Dedifferentiated amniotic fluid mesenchymal stem cell (primary cell): Measurements from ENCODE around the gene ROBO1.
A peak's percentile ranks its signal among the peaks of the same experiment; 100 is the strongest.
"Not testable (repeated sequence)": the region's sequence is repeated elsewhere in the genome, so short reads cannot be mapped to it uniquely, and the experiment has no call there.

Source experiments
- DNase-seq: peaks from one replicate; pipeline ENCODE4 v3.0.0-alpha.2; 2016; ENCODE audit errors: extremely low spot score

The ROBO1 gene

GRCh38 chr3:79314544-79314943 is 453.3 kb downstream of the ROBO1 start:
- no peak for DNase-seq

DNA sequence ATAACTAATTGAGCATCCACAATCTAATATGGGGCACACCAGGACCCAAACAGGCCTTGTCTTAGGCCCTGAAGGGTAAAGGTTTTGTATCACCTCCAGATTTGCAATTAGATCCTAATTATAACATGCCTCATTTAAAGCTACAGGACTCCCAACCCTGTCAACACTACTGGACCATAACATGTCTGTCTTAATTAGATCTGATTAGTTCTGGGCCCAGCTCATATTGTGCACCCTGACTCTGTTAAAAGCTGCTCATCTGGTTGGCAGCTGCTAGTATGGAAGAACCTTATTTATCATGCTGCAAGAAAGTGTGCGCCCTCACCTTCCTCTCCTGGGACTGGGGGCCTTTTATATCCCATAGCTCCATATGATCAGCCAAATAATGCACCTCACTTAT is 457.8 kb downstream of the ROBO1 start:
- DNase-seq, result no peak

GRCh38 chr3:79306934-79307570 is 460.7 kb downstream of the ROBO1 start:
- DNase-seq, result no peak

DNA sequence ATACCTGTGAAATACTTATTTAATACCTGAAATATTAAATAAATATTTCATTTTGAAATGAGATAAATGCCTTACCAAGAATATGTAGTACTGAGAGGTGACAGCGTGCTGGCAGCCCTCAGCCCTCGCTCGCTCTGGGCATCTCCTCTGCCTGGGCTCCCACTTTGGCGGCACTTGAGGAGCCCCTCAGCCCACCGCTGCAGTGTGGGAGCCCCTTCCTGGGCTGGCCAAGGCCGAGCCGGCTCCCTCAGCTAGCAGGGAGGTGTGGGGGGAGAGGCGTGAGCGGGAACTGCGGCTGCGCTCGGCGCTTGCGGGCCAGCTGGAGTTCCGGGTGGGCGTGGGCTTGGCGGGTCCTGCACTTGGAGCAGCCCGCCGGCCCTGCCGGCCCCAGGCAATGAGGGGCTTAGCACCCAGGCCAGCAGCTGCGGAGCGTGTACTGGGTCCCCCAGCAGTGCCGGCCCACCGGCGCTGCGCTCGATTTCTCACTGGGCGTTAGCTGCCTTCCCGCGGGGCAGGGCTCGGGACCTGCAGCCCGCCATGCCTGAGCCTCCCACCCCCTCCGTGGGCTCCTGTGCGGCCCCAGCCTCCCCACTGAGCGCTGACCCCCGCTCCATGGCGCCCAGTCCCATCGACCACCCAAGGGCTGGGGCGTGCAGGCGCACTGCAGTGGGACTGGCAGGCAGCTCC is 467.7 kb downstream of the ROBO1 start:
- DNase-seq, result not testable (repeated sequence)

- DNase-seq, result peak; percentile 93
These were observed 470.4 kb downstream of the ROBO1 start for GRCh38 chr3:79297245-79297960.

DNA sequence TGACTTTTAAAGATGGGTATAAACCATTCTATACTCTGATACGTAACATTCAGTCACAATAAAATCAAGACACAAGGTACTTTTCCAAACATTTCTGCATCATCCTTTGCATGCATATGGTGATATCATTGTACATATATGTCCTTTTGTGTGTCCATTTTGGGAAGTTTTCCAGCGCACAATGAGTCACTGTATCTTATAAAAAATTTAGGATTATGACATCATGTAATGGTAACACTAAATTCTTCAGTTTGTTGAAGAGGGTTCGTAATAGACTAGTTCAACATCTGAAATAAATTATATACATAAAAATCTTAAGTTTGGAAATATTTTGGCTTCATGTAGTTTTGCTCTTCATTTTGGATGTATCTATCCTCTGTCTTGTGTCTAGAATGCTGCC is 480.9 kb downstream of the ROBO1 start:
- DNase-seq, result no peak

DNA sequence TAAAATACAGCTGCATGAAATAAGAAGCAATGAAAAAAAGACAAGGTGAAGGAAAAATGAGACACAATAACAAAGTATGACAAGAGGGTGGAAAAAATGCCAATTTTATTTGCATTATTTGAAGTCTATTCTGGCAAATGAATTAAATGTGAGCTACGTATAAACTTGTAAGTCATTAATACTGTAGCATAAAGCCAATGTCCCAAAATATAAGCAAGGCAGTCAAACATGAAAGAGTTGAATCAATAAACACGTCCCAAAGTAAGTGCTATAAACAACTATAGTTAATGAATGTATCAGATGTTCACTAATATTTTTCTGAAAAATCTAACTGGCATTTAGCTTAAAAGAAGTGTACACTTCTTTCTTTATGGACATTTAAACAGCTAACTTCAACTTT is 481.9 kb downstream of the ROBO1 start:
- no peak for DNase-seq

DNA sequence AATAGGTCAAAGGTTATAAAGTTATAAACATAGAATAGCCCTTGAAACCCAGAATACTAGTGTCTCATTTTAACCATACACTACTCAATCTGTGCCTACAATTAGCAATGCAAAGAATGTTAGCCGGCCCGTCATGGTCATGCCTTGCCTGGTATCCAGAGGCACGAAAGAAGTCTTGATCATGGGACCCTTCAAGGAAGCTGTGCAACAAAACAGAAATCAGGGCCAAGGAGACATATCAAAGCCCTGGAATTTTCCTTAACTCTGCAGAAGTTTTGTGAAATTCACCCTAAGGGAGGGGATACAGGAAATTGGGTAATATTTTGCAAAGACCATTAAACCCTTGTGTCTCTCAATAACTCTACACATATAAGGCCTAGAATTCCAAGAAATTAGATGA is 482.4 kb downstream of the ROBO1 start:
- no peak for DNase-seq

GRCh38 chr3:79284781-79285180 is 483.0 kb downstream of the ROBO1 start:
- DNase-seq, result no peak

DNA sequence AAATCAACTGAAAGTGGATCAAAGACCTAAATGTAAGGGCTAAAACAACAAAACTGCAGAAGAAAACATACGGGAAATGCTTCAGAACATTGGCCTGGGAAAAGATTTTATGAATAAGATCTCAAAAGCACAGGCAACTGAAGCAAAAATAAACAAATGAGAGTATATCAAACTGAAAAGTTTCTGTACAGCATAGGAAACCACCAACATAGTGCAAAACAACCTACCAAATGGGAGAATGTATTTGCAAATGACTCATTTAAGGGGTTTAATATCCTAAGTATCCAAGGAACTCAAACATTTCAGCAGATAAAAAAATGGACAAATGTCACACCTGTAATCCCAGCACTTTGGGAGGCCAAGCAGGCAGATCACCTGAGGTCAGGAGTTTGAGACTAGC is 489.1 kb downstream of the ROBO1 start:
- no peak for DNase-seq

DNA sequence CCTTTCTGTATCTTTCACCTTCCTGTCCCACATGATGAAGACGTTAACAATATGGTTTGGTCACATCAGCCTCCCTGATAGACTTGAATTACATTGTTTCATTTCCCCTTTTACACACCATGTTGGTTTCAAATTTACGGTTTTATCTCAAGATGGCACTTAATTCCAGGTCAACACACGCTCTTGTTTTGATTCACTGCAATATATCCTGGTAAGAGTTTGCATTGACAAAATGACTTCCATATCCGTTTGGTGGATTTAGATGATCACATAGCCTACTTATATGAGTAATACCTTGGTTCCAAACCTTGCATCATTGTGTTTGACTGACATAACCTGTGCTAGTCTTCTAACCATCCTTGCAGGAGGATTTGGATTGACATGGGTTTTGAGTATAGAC is 499.4 kb downstream of the ROBO1 start:
- DNase-seq, result no peak

- no peak for DNase-seq
These were observed 502.9 kb downstream of the ROBO1 start for GRCh38 chr3:79264892-79265291.

GRCh38 chr3:79263423-79263822 is 504.4 kb downstream of the ROBO1 start:
- DNase-seq, result no peak

GRCh38 chr3:79258479-79258878 is 509.3 kb downstream of the ROBO1 start:
- no peak for DNase-seq

DNA sequence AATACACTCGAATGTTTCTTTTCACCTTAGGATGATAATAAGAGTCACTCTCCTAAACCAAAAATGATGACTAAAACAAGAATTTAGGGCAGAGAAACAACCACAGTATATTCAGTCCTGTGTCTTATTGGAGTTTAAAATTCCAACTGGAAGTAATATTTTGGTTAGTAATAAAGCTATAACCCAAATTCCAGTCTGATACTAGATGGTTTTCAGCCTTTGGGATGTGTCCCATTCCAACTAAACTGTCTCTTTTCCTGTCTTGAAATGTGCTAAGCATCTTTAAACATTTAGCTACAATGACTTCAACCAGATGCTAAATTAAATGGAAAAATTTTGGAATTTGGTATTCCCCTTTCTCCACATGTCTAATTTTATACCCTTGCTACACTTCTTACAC is 510.0 kb downstream of the ROBO1 start:
- DNase-seq, result no peak

DNA sequence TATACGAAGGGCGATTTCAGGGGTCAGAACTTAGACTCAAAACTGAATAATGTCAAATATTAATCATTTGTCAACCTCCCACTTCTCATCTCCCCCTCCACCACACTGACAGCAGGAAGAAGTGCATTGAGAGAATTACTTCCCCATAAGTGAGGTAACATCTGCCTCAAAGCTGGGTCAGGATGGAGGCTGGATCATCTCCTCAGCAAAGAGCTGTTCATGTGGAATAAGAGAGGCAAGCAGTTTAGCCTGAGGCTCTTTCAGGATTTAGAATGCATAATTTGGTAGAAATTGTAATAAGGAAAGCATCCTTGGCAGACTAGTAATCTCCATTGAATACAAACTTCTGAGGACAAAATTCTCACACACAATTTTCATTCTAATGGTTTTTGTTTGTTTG is 512.1 kb downstream of the ROBO1 start:
- DNase-seq, result no peak

DNA sequence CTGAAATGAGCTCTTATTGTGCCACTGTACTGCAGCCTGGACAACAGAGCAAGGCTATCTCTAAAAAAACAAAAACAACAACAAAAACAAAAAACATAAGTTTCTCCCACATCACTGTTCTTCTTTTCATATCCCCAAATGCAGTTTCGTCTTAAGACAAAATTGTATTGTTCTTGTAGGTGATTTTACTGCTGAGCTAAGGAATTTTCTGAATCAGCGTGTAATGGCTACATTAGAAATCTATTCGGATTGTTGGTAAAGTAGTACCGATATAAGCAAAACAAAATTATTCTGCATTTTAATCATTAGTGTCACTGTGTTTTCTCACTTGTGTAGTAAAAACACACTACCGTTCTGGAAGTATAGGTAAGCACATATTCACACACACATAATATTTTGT is 512.5 kb downstream of the ROBO1 start:
- no peak for DNase-seq

DNA sequence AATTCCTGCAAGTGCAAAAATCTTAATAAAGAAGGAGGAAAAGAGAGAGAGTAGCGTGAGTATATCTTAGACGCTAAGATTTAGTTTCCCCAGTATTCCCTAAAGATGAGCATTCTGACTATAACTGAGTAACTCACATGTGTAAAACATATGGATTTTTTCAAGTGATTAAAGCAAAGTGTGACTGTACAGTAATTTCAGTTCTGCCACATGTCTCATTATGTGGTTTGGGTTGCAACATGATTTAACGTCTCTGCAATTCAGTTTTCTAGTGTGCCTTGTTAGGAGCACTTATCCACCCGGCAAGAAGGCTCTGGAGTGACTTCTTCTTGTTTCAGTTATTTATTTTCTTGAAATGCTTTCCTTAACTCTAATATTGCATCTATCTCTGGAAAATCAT is 514.1 kb downstream of the ROBO1 start:
- DNase-seq, result no peak

- no peak for DNase-seq
These were observed 514.5 kb downstream of the ROBO1 start for GRCh38 chr3:79253271-79253670.

GRCh38 chr3:79250746-79251145 is 517.1 kb downstream of the ROBO1 start:
- no peak for DNase-seq

DNA sequence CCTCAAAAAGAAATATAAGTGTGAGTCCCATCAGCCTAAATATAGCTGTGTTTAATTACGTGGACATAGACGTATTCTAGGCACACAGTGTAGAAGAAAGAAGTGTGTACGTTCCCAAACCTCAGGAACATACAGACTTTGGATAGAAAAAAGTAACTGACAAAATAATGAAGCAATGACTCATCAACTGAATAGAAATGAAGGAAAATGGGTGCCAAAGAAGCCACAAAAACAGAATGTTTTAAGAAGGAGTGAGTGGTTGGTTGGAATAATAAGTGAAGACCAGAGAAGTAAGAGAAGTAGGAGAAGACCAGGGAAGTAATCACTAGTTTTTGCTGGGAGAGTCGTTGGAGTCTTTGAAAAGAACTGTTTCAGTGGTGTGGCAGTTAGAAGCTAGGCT is 518.1 kb downstream of the ROBO1 start:
- no peak for DNase-seq

- no peak for DNase-seq
These were observed 520.1 kb downstream of the ROBO1 start for GRCh38 chr3:79247725-79248043.
